Breast epithelium (tissue), 3 donors: ENCODE results near the gene POP4.
A peak's percentile ranks its signal among the peaks of the same experiment; 100 is the strongest.

Experiments used
- CTCF ChIP-seq, 3 donors: fragments of 450-650 bp; IDR thresholded peaks; one replicate each; pipeline ENCODE4 v1.5.1; 2016 to 2017; ENCODE audit warnings: antibody characterized with exemption in 3 of 3, mild to moderate bottlenecking in 3 of 3, moderate library complexity in 3 of 3
- POLR2A ChIP-seq: fragments of 450-650 bp; IDR thresholded peaks from one replicate; pipeline ENCODE4 v1.6.1; 2016; ENCODE audit warnings: antibody characterized with exemption, mild to moderate bottlenecking, moderate library complexity
- POLR2AphosphoS5 ChIP-seq, 3 donors: sonication (generic); formaldehyde crosslinking; IDR thresholded peaks; one replicate each; pipeline ENCODE4 v1.6.1; 2017; ENCODE audit warnings: antibody characterized with exemption in 3 of 3

- peak in 1 of 3 donors; percentile 14 for TF ChIP-seq POLR2AphosphoS5 (IDR thresholded peaks at IDR 0.05)
- no peak for TF ChIP-seq CTCF (IDR thresholded peaks at IDR 0.05)
- no peak for TF ChIP-seq POLR2A
These were observed 39.8 kb downstream of the POP4 start for GRCh38 chr19:29645911-29646310.
